ENCODE results near the gene DYNC1LI2. TPM values are rescaled to one million over a fixed set of nuclear protein-coding genes. Genes with fewer than 3 reads are reported as not detected.

Gene DYNC1LI2
- total RNA-seq, 6 donors from 2014 or later, result 91.5 to 190 (median 132) TPM

- Histone ChIP-seq H3K4me3 (no peak overlapping the region), H3K9me3 (no peaks in the 10 kb centered on the region), H3K36me3 (no peaks in the 10 kb centered on the region), H3K4me1 (peaks cover 22 to 41% (median 25%) of the 10 kb centered on the region in 4 donors), H3K27me3 (no peaks in the 10 kb centered on the region), H3K27ac (no peak overlapping the region)
- 85 to 86% methylated on average over 7 of the region's 7 CpGs for WGBS, 2 donors
- DNase-seq, result no peak
- ATAC-seq (ENCODE audit: low FRiP score in 2 of 2), result no peak
- TF ChIP-seq POLR2A (IDR thresholded peaks at IDR 0.05), result no peak
- no peak for TF ChIP-seq CTCF (IDR thresholded peaks at IDR 0.05)
- TF ChIP-seq POLR2AphosphoS5 (IDR thresholded peaks at IDR 0.05), result no peak
- TF ChIP-seq EP300 (IDR thresholded peaks at IDR 0.05), result no peak
Observed at GRCh38 chr16:66698046-66698445, 53.4 kb downstream of the DYNC1LI2 start.

- Histone ChIP-seq H3K4me3 (peak within 1 kb of the TSS; percentile 69 to 91 (median 76)), H3K9me3 (no peaks in the 10 kb centered on the region), H3K27ac (peak within 1 kb of the TSS; percentile 83 to 91 (median 88)), H3K4me1 (peaks cover 22 to 41% (median 23%) of the 10 kb centered on the region in 4 donors), H3K36me3 (no peaks in the 10 kb centered on the region), H3K27me3 (no peaks in the 10 kb centered on the region)
- DNase-seq, result peak; percentile 93 to 97
- ATAC-seq (ENCODE audit: low FRiP score in 2 of 2), result peak; percentile 92 to 96
- TF ChIP-seq CTCF (IDR thresholded peaks at IDR 0.05) (peak in 4 of 6 experiments; percentile 11 to 52 (median 29)), EP300 (IDR thresholded peaks at IDR 0.05) (no peak), POLR2AphosphoS5 (IDR thresholded peaks at IDR 0.05) (peak; percentile 54 to 64), POLR2A (IDR thresholded peaks at IDR 0.05) (peak in 1 of 4 donors; percentile 65)
- WGBS, 2 donors, result 8 to 43% methylated on average over 7 to 50 of the region's 84 CpGs
Observed at GRCh38 chr16:66696669-66697630, 54.5 kb downstream of the DYNC1LI2 start, which contains the start of gene CMTM4. Gene CMTM4 (minus strand): TSS chr16:66696743. CDS start chr16:66696525, 218 bp downstream.

- Histone ChIP-seq H3K4me1 (peaks cover 22 to 38% (median 23%) of the 10 kb centered on the region in 4 donors), H3K9me3 (no peaks in the 10 kb centered on the region), H3K27me3 (no peaks in the 10 kb centered on the region), H3K27ac (peak overlapping the region; percentile 73 to 91 (median 82)), H3K36me3 (no peaks in the 10 kb centered on the region), H3K4me3 (peak overlapping the region; percentile 69 to 91 (median 76))
- TF ChIP-seq POLR2AphosphoS5 (IDR thresholded peaks at IDR 0.05) (no peak), POLR2A (IDR thresholded peaks at IDR 0.05) (peak in 1 of 4 donors; percentile 54)
- 19% methylated on average over 8 of the region's 91 CpGs; no CpG with 5 or more reads in 1 of the 2 donors for WGBS, 2 donors
- ATAC-seq (ENCODE audit: low FRiP score in 2 of 2) (peak; percentile 34 to 54), DNase-seq (peak; percentile 65 to 92)
Observed at GRCh38 chr16:66695935-66696668, 55.3 kb downstream of the DYNC1LI2 start.

- WGBS, 2 donors, result 41 to 42% methylated on average over 2 to 8 of the region's 8 CpGs
- Histone ChIP-seq H3K4me3 (peak overlapping the region; percentile 69 to 91 (median 76)), H3K9me3 (no peaks in the 10 kb centered on the region), H3K4me1 (peaks cover 22 to 39% (median 23%) of the 10 kb centered on the region in 4 donors), H3K36me3 (no peaks in the 10 kb centered on the region), H3K27ac (peak overlapping the region; percentile 73 to 91 (median 82)), H3K27me3 (no peaks in the 10 kb centered on the region)
- DNase-seq (peak in 1 of 2 donors; percentile 22), ATAC-seq (ENCODE audit: low FRiP score in 2 of 2) (peak in 1 of 2 donors; percentile 16)
- TF ChIP-seq CTCF (IDR thresholded peaks at IDR 0.05) (no peak), EP300 (IDR thresholded peaks at IDR 0.05) (no peak), POLR2AphosphoS5 (IDR thresholded peaks at IDR 0.05) (no peak), POLR2A (IDR thresholded peaks at IDR 0.05) (no peak)
Observed at GRCh38 chr16:66695471-66695934, 55.9 kb downstream of the DYNC1LI2 start.

All from upper lobe of left lung (tissue), 6 donors.